NT2/D1 (cell line): Measurements from ENCODE around the gene ENKD1.

Source experiments
- DNase-seq: peaks from one replicate; pipeline ENCODE4 v3.0.0-alpha.2; 2011; ENCODE audit warnings: low read depth, low spot score
- H3K27me3 ChIP-seq: 2 replicates; pipeline ENCODE4 v1.6.0; 2011; ENCODE audit warnings: mild to moderate bottlenecking; ENCODE audit not compliant: insufficient read length, insufficient read depth
- H3K36me3 ChIP-seq: 2 replicates; pipeline ENCODE4 v1.6.1; 2011; ENCODE audit warnings: mild to moderate bottlenecking, low read length, mixed read lengths; ENCODE audit not compliant: insufficient read depth, insufficient read length
- H3K4me1 ChIP-seq: 2 replicates; pipeline ENCODE4 v1.5.1; 2011; ENCODE audit not compliant: insufficient read depth, insufficient read length
- H3K4me3 ChIP-seq: 2 replicates; pipeline ENCODE4 v1.5.1; 2011; ENCODE audit warnings: low read depth; ENCODE audit not compliant: insufficient read length
- H3K9ac ChIP-seq: 2 replicates; pipeline ENCODE4 v1.6.0; 2011; ENCODE audit warnings: low read depth; ENCODE audit not compliant: insufficient read length
- H3K9me3 ChIP-seq: 2 replicates; pipeline ENCODE4 v1.5.1; 2011; ENCODE audit warnings: mild to moderate bottlenecking, low read length; ENCODE audit not compliant: insufficient read depth
- SUZ12 ChIP-seq: IDR thresholded peaks from 2 replicates; pipeline ENCODE4 v1.6.1; 2011; ENCODE audit not compliant: insufficient read length, insufficient read depth; ENCODE audit errors: extremely low read depth
- YY1 ChIP-seq: IDR thresholded peaks from 2 replicates; pipeline ENCODE4 v1.6.1; 2011; ENCODE audit not compliant: insufficient read length, insufficient read depth
- ZNF274 ChIP-seq: IDR thresholded peaks from 2 replicates; pipeline ENCODE4 v1.6.1; 2011; ENCODE audit warnings: mild to moderate bottlenecking, low read depth, low read length

Gene ENKD1

DNA sequence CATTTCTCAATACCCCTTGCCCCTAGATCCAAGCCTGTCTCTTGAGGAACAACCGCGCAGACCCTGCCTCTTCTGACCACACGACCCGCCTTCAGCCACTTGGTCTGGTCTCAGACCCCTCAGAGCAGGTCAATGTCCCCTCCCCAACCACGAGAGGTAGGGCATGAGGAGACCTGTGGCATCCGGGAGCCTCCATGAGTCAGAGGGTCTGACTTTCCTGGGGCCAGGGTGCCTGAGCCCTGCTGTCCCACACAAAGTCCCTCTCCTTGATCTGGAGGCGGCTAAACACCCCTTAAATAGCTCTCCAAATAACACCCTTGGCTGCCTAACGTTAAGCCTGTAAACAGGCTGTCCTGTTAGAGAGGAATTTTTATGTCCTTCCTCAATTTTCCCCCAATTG, 16.5 kb downstream of the ENKD1 start:
- Histone ChIP-seq H3K9ac (no peak overlapping the region), H3K4me3 (no peak overlapping the region), H3K27me3 (peaks cover 21% of the 10 kb centered on the region), H3K4me1 (peaks cover 22% of the 10 kb centered on the region), H3K9me3 (no peaks in the 10 kb centered on the region), H3K36me3 (peaks cover 12% of the 10 kb centered on the region)
- TF ChIP-seq SUZ12 (no peak), YY1 (no peak), ZNF274 (no peak)
- no peak for DNase-seq

DNA sequence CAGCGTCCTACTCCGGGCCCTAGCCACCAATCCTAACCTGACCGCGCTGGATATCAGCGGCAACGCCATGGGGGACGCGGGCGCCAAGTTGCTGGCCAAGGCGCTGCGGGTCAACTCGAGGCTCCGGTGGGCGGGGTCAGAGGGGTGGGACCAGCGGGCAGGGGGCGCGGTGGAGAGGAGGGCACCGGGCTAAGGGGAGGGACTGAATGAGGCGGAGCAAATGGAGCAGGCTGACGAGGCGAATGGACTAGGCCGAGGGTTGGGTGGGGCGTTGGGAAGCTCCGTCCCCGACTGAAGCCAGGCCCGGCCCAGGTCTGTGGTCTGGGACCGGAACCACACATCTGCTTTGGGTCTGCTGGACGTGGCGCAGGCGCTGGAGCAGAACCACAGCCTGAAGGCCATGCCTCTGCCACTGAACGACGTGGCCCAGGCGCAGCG, 17.0 kb downstream of the ENKD1 start:
- Histone ChIP-seq H3K4me1 (peaks cover 19% of the 10 kb centered on the region), H3K36me3 (peaks cover 7% of the 10 kb centered on the region), H3K4me3 (no peak overlapping the region), H3K9ac (no peak overlapping the region), H3K27me3 (peaks cover 24% of the 10 kb centered on the region), H3K9me3 (no peaks in the 10 kb centered on the region)
- DNase-seq, result no peak
- TF ChIP-seq ZNF274, result no peak

DNA sequence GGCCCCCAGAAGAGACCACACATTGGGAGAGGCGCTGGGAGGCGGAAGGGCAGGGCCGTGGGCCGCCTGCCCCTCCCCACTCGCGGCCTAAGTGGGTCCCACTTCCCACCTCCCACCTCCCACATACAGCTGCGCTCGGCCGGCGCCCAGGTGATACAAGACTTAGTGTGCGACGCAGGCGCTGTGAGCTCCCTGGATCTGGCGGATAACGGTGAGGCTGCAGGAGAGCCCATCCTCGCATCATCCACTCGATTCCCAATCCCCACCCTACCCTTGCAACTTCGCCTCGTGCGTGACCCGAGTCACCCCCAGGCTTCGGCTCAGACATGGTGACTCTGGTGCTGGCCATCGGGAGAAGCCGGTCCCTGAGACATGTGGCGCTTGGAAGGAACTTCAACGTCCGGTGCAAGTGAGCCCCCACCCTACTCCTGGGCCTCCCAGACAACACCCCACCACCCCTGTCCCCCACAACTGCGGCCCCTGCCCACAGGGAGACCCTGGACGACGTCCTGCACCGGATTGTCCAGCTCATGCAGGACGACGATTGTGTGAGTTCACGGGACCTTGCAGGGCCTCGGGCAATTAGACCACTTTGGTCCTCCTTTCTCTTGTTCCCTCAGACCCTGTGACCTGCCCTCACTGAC, 17.7 kb downstream of the ENKD1 start:
- Histone ChIP-seq H3K9ac (no peak overlapping the region), H3K4me1 (peaks cover 16% of the 10 kb centered on the region), H3K4me3 (no peak overlapping the region), H3K36me3 (peaks cover 6% of the 10 kb centered on the region), H3K27me3 (peaks cover 30% of the 10 kb centered on the region), H3K9me3 (no peaks in the 10 kb centered on the region)
- no peak for DNase-seq
- TF ChIP-seq SUZ12 (no peak), YY1 (no peak)

DNA sequence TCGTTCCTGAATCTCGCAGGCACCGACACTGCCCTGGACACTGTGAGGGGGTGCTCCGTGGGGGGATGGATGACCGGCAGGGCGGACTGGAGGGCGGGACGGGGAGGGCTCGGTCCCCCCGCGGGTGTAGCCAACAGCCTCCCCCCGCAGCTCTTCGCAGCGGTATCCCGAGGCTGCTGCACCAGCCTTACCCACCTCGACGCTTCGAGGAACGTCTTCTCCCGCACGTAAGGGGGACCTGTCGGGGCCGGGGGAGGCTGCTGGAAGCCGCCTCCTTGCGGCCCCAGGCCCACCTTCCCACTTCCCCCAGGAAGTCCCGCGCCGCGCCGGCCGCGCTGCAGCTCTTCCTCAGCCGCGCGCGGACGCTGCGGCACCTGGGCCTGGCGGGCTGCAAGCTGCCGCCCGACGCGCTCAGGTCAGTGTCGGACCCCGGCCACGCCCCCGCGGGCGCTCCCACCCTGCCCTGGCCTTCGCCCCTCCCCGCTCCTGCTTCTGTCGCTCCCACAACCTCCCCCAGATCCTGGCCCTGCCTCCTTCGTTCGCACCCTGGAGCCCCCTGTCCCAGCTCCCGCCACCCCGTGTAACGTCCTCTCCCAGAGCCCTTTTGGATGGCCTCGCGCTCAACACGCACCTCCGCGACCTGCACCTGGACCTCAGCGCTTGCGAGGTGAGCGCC, 18.3 kb downstream of the ENKD1 start:
- TF ChIP-seq YY1, result no peak
- no peak for TF ChIP-seq SUZ12
- no peak for TF ChIP-seq ZNF274
- Histone ChIP-seq H3K27me3 (peaks cover 29% of the 10 kb centered on the region), H3K9me3 (no peaks in the 10 kb centered on the region), H3K4me3 (no peak overlapping the region), H3K9ac (no peak overlapping the region), H3K4me1 (peaks cover 14% of the 10 kb centered on the region), H3K36me3 (peaks cover 6% of the 10 kb centered on the region)
- no peak for DNase-seq

DNA sequence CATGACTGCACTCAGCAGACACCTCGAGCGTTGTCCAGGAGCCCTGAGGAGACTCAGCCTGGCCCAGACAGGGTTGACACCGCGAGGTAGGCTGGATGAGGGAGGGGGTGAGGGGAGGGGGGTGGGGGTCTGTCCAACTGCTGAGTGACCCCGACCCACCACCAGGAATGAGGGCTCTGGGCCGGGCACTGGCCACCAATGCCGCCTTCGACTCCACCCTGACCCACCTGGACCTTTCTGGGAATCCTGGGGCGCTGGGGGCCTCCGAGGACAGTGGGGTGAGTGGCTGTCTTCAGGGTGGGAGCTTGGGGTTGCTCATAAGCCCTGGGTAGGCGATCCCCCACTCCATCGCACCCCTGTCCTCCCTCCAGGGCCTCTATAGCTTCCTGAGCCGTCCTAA, 18.9 kb downstream of the ENKD1 start:
- H3K9me3 ChIP-seq, result no peaks in the 10 kb centered on the region
- H3K36me3 ChIP-seq, result peaks cover 6% of the 10 kb centered on the region
- H3K4me1 ChIP-seq, result peaks cover 14% of the 10 kb centered on the region
- no peak overlapping the region for H3K9ac ChIP-seq
- DNase-seq, result no peak
- TF ChIP-seq ZNF274 (no peak), SUZ12 (no peak), YY1 (no peak)
- peaks cover 28% of the 10 kb centered on the region for H3K27me3 ChIP-seq
- H3K4me3 ChIP-seq, result no peak overlapping the region

DNA sequence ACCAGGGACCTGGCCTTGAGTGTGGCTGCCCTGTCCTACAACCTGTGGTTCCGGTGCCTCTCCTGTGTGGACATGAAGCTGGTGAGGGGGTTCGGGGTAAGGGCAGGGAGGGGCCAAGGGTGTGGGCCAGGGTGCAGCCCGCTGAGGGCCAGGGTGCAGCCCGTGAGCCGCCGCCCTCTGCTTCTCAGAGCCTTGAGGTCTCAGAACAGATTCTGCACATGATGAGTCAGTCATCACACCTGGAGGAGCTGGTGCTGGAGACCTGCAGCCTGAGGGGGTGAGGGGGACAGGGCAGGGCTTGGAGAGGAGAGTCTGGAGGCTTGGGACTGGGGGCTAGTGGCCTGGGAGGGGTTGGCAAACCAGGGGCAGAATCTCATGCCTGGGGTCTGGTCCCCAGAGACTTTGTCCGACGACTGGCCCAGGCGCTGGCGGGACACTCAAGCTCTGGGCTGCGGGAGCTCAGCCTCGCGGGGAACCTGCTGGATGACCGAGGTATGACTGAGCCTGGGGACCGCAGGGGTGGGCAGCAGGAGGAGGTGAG, 19.4 kb downstream of the ENKD1 start:
- Histone ChIP-seq H3K36me3 (peaks cover 6% of the 10 kb centered on the region), H3K4me3 (no peak overlapping the region), H3K4me1 (peaks cover 11% of the 10 kb centered on the region), H3K27me3 (peaks cover 28% of the 10 kb centered on the region), H3K9me3 (no peaks in the 10 kb centered on the region), H3K9ac (no peak overlapping the region)
- TF ChIP-seq SUZ12, result no peak
- no peak for TF ChIP-seq ZNF274
- no peak for TF ChIP-seq YY1
- no peak for DNase-seq

DNA sequence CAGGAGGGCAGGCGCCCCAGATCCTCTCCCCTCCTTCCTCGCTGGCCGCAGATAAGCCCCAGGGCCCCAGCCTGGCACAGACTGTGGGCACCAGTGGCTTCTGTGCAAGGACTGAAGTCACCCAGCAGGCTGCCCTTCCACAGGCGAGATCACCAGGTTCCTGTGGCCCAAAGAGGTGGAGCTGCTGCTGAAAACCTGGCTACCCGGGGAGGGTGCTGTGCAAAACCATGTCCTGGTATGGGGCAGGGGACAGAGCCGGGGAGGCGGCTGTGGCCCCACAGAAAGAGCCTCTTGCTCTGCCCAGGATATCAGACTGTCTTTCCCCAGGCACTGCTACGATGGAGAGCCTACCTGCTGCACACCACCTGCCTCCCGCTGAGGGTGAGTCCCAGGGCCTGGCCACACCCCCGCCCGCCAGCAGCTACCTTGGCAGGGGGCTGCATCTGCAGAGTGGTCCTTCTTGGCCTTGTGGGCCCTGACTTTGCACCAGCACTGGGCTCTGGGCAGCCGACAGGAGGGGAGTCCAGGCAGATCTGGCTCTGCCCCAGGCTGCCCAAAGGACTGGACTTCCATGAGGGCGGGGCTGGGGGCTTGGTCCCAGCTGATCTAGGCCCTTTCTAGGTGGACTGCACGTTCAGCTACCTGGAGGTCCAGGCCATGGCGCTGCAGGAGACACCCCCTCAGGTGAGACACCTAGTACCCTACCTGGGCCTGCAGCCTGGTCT, 21.0 kb downstream of the ENKD1 start:
- Histone ChIP-seq H3K9ac (peak overlapping the region; percentile 79), H3K36me3 (peaks cover 3% of the 10 kb centered on the region), H3K4me3 (peak overlapping the region; percentile 46), H3K27me3 (peaks cover 28% of the 10 kb centered on the region), H3K4me1 (peaks cover 11% of the 10 kb centered on the region), H3K9me3 (no peaks in the 10 kb centered on the region)
- TF ChIP-seq YY1, result no peak
- no peak for TF ChIP-seq SUZ12
- TF ChIP-seq ZNF274, result no peak
- no peak for DNase-seq
